Endodermal cell (in vitro differentiated cells): ENCODE data around the gene LRP2. TPM values are rescaled to one million over a fixed set of nuclear protein-coding genes. Genes with fewer than 3 reads are reported as not detected.

Experiments
- DNase-seq: peaks from one replicate; pipeline ENCODE4 v3.0.0-alpha.2; 2017
- H3K27ac ChIP-seq: 2 replicates; pipeline ENCODE4 v1.5.1; 2013; ENCODE audit warnings: mild to moderate bottlenecking, low read depth, low read length, moderate library complexity
- H3K27me3 ChIP-seq: 2 replicates; pipeline ENCODE4 v1.6.1; 2013; ENCODE audit warnings: mild to moderate bottlenecking, low read length, moderate library complexity; ENCODE audit not compliant: insufficient read depth, control insufficient read depth, poor library complexity, severe bottlenecking
- H3K36me3 ChIP-seq: 2 replicates; pipeline ENCODE4 v1.7.0; 2013; ENCODE audit warnings: mild to moderate bottlenecking, low read length, moderate library complexity; ENCODE audit not compliant: control insufficient read depth, insufficient read depth
- H3K4me1 ChIP-seq: one replicate; pipeline ENCODE4 v1.7.0; 2013; ENCODE audit warnings: low read length; ENCODE audit not compliant: control insufficient read depth, insufficient read depth
- H3K4me3 ChIP-seq: 2 replicates; pipeline ENCODE4 v1.5.1; 2013; ENCODE audit warnings: mild to moderate bottlenecking, low read length, moderate library complexity
- H3K9ac ChIP-seq: 2 replicates; pipeline ENCODE4 v1.6.1; 2013; ENCODE audit warnings: mild to moderate bottlenecking, low read length, moderate library complexity; ENCODE audit not compliant: poor library complexity, severe bottlenecking; ENCODE audit errors: extremely low read depth
- H3K9me3 ChIP-seq: 2 replicates; pipeline ENCODE4 v1.6.1; 2013; ENCODE audit warnings: mild to moderate bottlenecking, low read length, moderate library complexity; ENCODE audit not compliant: control insufficient read depth
- H3K27ac Mint-ChIP-seq: 2 replicates; pipeline ENCODE4 v1.8.0; 2020; ENCODE audit warnings: mixed read lengths
- H3K27me3 Mint-ChIP-seq: 2 replicates; pipeline ENCODE4 v1.8.0; 2021; ENCODE audit warnings: mild to moderate bottlenecking, mixed read lengths; ENCODE audit not compliant: insufficient read depth
- H3K36me3 Mint-ChIP-seq: 2 replicates; pipeline ENCODE4 v1.8.0; 2020; ENCODE audit warnings: low read depth, mixed read lengths
- H3K4me1 Mint-ChIP-seq: 2 replicates; pipeline ENCODE4 v1.8.0; 2020; ENCODE audit warnings: mixed read lengths
- H3K4me3 Mint-ChIP-seq: 2 replicates; pipeline ENCODE4 v1.8.0; 2020; ENCODE audit warnings: mild to moderate bottlenecking, moderate library complexity, mixed read lengths
- H3K9me3 Mint-ChIP-seq: 2 replicates; pipeline ENCODE4 v1.8.0; 2020; ENCODE audit warnings: mild to moderate bottlenecking, mixed read lengths
- CTCF ChIP-seq: fragments of 200-600 bp; sonication (generic); conservative IDR thresholded peaks from 2 replicates; pipeline ENCODE4 v1.5.0; 2021; ENCODE audit warnings: antibody characterized with exemption, mild to moderate bottlenecking
- WGBS, 2 experiments: methylation state at CpG; one replicate each; pipeline versions ENCODE4 v1.1.5 to v1.1.7; 2013; ENCODE audit warnings: missing lambda C conversion rate in 2 of 2, mixed read lengths in 1 of 2; ENCODE audit not compliant: insufficient coverage in 1 of 2, insufficient read length in 1 of 2; 5-methylcytosine and 5-hydroxymethylcytosine counted together
- total RNA-seq, 2 donors: library from RNA; stranded (reverse); fragmentation: NEBNext Ultra II Directional in 1 of 2; extraction: Animal tissue kit (Norgen Biotek cat#: 25700) in 1 of 2; gene quantifications; 2 replicates in 1 of 2; 3 replicates in 1 of 2; pipeline ENCODE4 v1.2.1, GENCODE V29; 2021

The LRP2 gene
- total RNA-seq, 2 donors from 2014 or later: 2.2 to 3.5 TPM

GRCh38 chr2:169106134-169106533, 256.2 kb downstream of the LRP2 start:
- no peaks in the 10 kb centered on the region for H3K27me3 ChIP-seq

GRCh38 chr2:169105476-169105875, 256.9 kb downstream of the LRP2 start:
- Histone ChIP-seq H3K9me3 (no peaks in the 10 kb centered on the region), H3K27me3 (no peaks in the 10 kb centered on the region), H3K27ac (no peak overlapping the region), H3K4me1 (no peaks in the 10 kb centered on the region), H3K4me3 (no peak overlapping the region), H3K36me3 (no peaks in the 10 kb centered on the region), H3K9ac (no peak overlapping the region)
- TF ChIP-seq CTCF: no peak
- peaks cover 7% of the 10 kb centered on the region for H3K27me3 Mint-ChIP-seq
- WGBS, 2 experiments: 100% methylated on average over 1 of the region's 1 CpG; no CpG with 5 or more reads in 1 of the 2 experiments
- H3K4me1 Mint-ChIP-seq: peaks cover 5% of the 10 kb centered on the region
- no peaks in the 10 kb centered on the region for H3K9me3 Mint-ChIP-seq
- DNase-seq: no peak
- H3K4me3 Mint-ChIP-seq: no peak overlapping the region
- H3K36me3 Mint-ChIP-seq: no peaks in the 10 kb centered on the region
- no peak overlapping the region for H3K27ac Mint-ChIP-seq

More at GRCh38 chr2:169106134-169106533, 256.2 kb downstream of the LRP2 start:
- Mint-ChIP-seq H3K4me1 (peaks cover 5% of the 10 kb centered on the region), H3K27me3 (peaks cover 11% of the 10 kb centered on the region), H3K36me3 (no peaks in the 10 kb centered on the region), H3K27ac (no peak overlapping the region), H3K9me3 (no peaks in the 10 kb centered on the region), H3K4me3 (no peak overlapping the region)
- Histone ChIP-seq H3K9me3 (no peaks in the 10 kb centered on the region), H3K9ac (no peak overlapping the region), H3K27ac (no peak overlapping the region), H3K36me3 (no peaks in the 10 kb centered on the region), H3K4me3 (no peak overlapping the region), H3K4me1 (no peaks in the 10 kb centered on the region)
- TF ChIP-seq CTCF: no peak
- WGBS, 2 experiments: 95 to 100% methylated on average over 1 to 2 of the region's 2 CpGs
- DNase-seq: no peak

GRCh38 chr2:169104848-169105247, 257.5 kb downstream of the LRP2 start:
- Histone ChIP-seq H3K27me3 (no peaks in the 10 kb centered on the region), H3K4me1 (no peaks in the 10 kb centered on the region), H3K4me3 (no peak overlapping the region), H3K36me3 (no peaks in the 10 kb centered on the region), H3K9ac (no peak overlapping the region), H3K9me3 (no peaks in the 10 kb centered on the region), H3K27ac (no peak overlapping the region)
- peaks cover 7% of the 10 kb centered on the region for H3K27me3 Mint-ChIP-seq
- no peaks in the 10 kb centered on the region for H3K36me3 Mint-ChIP-seq
- DNase-seq: no peak
- TF ChIP-seq CTCF: no peak
- WGBS, 2 experiments: 100% methylated on average over 1 of the region's 1 CpG; no CpG with 5 or more reads in 1 of the 2 experiments
- no peak overlapping the region for H3K4me3 Mint-ChIP-seq
- no peak overlapping the region for H3K27ac Mint-ChIP-seq
- no peaks in the 10 kb centered on the region for H3K9me3 Mint-ChIP-seq
- H3K4me1 Mint-ChIP-seq: peaks cover 5% of the 10 kb centered on the region
